Measurements from ENCODE around the gene CDK5RAP2.
"Not testable (repeated sequence)": the region's sequence is repeated elsewhere in the genome, so short reads cannot be mapped to it uniquely, and the experiment has no call there.

CDK5RAP2 gene

DNA sequence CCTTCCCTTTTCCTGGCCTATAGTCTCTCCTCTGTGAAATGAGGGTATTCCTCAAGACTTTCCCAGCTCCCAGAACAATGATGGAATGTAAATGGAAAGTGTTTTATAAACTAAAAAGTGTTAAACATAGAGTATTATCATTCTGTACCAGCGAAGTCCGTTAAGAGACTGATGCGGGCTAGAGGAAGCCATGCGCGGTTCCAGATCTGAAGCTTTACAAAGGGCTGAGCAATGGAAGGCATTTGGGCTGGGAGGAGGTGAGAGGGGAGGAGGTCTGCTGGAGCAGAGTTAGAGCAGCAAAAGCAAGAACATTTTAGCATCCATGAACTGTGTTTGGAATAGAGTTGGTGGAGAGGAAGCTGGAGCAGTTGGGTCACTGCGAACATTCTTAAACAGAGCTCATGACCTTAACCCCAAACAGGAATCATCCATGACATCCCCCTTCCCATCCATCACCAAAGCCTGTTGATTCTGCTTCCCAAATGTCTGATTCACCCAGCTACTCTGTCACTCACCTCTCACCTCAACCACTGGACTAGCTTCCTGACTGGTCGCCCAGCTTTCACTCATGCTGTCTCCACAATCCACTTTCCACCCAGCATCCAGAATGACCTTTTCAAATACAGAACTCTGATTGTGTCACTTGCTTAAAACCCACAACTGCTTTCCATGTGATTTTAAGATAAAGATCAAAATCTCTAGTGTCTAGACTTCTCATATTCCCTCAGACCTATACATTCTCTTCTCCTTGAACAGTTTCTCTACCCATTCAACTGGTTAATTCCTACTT lies 37.1 kb downstream of the CDK5RAP2 start:
- no peak for DNase-seq

DNA sequence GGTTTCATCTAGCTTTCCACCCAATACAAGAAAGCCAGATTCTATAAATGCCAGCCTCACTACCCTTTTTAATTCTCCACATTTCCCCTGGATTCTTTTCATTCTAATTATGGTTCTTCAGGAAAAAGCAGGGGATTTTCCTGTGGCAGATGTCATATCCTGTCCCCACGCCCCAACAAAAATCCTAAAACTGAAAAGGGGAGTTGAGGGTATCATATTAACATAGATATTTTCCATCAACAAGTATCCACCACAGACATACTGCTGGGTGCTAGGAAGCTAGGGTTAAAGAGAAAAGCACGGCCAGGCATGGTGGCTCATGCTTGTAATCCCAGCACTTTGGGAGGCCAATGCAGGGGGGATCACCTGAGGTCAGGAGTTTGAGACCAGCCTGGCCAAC lies 38.0 kb downstream of the CDK5RAP2 start:
- DNase-seq = no peak

DNA sequence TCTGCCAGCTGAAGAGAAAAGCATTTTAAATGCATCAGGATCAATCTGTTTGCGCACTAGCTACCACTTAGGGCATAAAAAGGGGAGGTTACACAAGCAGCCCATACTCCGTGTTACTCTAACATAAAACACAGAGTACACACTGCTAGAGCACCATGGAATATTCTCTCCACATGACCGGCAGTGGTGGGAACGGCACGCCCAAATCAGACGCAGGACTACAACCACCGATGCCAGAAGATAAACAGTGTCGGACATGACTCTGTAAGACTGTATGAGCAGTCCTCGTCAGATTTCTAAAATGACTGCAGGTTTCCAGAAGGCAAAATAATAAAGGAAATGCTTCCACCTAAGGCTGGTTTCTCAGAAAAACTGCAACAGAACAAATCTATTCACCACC lies 40.0 kb downstream of the CDK5RAP2 start:
- no peak for DNase-seq

DNA sequence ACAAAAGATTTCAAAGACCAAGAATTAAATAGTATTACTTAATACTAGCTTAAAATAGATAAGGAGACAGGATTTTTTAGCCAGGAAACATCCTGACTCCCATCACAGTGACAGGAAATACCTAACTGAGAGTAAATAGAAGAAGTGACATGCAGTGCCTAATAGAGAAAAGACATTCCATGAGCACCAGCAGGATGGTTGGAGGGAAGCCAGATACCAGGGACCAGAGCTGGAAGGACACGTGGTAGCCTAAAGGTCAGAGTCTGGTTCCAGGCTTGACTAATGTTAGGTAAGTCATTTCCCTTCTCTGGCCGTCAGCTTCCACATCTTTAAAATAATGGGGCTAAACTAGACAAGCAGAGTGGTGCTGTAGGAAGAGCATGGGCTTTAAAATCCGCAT lies 41.6 kb downstream of the CDK5RAP2 start:
- peak; percentile 1 for DNase-seq

DNA sequence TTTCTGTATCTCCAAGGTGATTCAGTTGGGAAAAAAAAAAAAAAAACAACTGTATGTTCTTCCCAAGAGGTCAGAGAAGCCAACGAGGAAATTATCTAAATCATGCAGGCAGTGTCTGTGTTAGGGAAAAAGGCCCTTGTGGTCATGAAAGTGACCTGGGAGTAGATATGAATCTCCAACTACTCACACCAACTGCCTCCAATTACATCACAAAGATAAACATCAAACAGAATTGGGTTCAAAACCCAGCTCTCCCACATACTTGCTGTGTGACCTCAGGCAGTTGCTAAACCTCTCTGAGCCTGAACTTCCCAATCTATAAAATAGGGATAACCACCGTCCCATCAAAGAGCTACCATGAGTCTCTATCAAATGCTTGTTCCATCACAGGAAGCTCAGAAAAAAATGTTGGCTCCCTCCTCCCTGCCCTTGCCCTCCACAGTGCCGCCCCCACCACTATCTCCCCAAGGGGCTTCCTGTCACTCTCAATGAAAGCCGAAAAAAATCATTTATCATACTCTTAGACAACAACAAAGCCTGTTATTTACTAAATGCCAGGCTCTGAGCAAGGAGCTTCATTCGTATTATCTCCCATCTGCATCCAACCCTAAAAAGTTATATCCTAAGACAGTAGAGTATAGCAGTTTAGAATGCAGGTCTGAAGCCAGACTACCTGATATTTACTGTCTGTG lies 42.9 kb downstream of the CDK5RAP2 start:
- DNase-seq = no peak

DNA sequence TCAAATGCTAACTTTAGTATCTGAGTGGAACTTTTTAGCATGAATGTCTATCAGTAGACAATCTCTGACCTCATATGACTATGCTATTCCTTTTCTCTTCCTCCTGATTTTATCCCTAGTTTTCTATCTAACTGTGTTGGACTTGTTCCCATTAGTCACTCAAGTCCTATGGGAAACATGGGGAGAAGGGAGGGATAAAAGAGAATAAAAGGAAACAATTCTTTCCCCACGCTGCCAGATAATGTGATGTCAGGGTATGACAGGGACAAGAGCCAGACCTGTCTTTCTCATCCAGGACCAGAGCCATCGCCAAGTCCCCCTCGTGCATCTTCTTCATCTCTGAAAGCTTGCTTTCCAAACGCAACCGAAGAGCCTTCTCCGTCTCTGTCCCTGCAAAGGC lies 43.9 kb downstream of the CDK5RAP2 start:
- no peak for DNase-seq

DNA sequence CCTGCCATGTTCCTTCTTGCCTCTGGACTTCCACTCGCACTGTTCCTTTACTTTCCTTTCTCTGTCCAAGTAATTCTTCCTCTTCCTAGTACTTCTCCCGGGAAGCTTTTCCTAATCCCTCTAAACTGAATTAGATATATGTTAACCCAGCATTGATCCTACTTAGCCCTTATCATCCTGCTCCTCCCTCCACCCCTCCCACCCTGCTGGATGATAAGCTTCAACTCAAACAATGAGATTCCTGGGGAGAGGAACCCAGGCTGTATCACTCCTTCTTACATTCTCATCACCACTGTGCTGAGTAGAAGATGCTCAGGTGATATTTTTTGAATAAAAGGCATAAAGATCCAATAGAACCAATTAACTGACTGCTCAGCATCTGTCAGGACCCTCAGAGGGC lies 45.7 kb downstream of the CDK5RAP2 start:
- DNase-seq = no peak

DNA sequence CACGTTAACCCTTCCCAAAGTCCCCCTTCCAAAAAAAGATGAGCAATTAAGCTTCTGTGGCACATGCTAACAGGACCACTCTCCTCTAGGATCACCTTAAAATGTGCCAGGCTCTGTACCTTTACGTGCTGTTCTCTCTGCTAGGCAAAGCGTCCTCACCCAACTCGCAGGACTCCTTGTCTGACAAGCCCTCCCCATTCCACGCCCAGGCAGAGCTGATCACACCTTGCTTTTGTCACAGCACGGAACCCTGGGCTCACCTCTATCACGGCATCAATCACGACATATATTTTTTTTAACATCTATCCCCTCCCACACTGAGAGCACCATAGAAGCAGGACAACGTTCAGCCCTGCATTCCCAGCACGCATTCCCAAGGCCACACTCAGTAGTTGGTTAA lies 47.1 kb downstream of the CDK5RAP2 start:
- no peak for DNase-seq

DNA sequence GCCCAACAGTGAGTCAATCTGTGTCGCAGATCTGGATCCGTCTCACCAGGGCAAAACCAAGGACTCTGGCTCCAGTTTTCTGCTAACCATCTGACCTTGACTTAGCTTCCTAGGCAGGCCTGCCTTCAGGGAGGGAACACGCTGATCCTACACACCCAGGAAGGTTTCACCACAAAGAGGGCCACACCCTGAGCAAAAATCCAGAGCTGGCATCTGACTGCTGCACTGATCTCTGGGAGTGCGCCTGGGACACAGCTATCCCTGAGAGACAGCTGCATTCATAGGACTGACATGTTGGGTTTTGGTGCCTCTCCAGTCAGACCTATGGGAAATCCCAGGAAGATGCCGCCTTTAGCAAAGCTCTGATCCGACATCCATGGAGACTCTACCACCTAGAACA lies 47.5 kb downstream of the CDK5RAP2 start:
- DNase-seq = no peak

DNA sequence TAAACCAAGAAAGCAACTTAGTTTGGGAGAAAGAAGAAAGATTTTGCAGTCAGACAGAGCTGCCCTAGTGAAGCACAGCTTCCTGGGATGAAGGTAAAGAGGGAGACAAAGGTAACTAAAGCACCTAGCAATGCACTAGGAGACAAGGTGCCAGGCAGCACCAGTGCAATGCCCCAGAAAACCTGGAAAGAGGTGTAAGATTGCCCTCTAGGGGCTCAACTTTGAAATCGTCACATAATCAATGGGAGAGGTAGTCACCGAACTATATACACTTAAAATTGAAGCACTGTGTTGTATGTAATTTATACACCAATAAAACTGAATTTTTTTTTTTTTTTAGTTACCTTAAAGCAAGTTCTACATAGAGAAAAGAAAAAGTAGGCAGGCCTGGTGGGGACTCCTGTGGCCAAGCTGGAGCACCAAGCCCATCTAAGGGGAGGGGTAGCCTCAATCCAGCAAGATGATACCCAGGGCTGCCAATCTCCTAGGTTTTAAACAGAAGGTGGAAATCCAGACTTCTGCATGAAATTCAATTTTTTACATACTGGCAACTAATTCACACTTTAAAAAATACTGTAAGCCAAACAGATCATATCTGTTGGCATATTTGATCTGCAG lies 48.2 kb downstream of the CDK5RAP2 start:
- peak; percentile 40 for DNase-seq

DNA sequence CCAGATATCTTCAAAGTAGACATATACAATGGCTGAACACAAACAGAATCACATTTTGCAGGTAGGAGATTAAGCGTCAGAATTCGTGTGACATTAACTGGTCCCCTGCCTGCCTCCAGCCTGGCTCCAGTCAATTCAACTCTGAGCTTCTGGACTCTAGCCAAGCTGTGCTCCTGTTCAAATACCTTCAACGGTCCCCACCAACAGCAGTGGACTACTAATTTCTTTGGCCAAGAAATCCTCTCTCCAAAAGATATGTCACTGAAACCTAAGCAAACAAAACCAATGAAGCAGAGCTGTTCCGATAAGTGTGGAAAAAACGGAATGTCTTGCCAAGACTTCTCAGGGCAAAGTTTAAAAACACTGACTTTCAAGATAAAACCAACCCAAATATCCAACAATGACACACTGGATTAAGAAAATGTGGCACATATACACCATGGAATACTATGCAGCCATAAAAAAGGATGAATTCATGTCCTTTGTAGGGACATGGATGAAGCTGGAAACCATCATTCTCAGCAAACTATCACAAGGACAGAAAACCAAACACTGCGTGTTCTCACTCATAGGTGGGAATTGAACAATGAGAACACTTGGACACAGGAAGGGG lies 49.6 kb downstream of the CDK5RAP2 start:
- DNase-seq = not testable (repeated sequence)

DNA sequence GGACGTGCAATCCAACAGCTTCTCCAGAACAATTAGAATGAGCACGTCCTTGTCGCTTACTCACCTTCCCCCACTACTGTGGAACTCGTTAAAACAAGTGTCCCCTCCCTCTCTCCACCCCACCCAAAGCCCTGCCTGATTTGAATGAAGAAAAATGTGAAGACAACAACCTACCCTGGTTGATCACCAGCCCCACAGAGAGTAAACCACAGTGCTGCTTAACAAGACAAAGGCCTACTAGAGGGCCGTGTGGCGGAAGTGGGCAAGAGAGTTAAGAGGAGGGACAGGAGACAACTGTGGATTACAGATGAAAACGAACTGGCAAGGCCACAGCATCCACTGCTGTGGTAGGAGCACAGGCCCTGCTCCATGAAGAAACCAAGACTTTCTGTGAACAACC lies 51.1 kb downstream of the CDK5RAP2 start:
- DNase-seq = no peak

DNA sequence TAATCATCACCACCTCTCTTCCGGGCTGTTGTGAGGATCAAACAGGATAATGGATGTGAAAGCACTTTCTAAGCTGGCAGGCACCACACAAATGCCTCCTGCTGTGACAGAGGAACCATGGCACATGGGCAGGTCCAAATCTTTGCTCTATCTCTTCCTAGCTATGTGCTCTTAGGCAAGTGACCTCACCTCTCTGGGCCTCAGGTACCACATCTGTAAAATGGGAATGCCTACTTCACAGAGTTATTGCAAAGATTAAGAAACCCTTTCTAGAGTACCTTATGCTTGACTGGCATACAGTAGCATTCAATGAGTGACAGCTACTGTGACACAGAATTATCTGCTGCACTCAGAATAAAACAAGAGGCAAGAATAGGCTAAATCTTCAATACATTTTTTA lies 51.6 kb downstream of the CDK5RAP2 start:
- no peak for DNase-seq

DNA sequence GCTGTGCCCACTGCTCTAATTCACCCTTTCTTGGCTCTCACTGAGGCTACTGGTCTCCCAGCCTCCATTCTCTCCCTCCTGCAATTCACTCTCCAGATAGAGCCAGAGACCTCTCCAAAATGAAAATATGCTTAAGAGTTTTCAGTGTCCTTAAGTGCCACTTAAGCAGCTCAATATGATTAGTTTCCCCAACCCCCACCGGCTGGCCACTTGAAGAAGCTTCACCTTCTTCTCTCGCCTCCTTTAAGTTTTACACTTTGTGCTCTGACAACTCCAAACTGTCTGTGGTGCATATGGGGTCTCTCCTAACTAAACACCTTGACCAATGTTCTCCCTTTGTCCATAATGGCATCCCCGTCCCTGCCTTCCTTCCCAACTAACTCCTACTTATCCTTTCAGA lies 53.4 kb downstream of the CDK5RAP2 start:
- DNase-seq = no peak

DNA sequence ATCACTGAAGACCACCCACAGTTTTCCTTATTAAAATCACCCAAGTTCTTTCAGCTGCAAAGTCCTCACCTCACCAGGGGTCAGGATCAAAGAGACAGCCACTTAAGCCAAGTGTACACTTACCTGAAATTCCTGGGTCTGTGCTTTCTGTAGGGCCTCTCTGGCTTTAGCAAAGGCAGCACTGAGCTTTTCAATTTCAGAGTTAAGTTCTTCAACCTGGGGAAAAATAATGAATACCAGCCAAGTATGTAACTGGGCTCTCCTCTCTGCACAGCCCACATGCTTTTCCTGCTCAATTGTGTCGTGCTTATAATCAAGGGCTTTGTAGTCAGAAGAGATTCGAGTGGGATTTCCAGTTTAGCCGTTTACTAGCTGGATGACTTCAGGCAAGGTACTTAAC lies 55.1 kb downstream of the CDK5RAP2 start:
- no peak for DNase-seq

DNA sequence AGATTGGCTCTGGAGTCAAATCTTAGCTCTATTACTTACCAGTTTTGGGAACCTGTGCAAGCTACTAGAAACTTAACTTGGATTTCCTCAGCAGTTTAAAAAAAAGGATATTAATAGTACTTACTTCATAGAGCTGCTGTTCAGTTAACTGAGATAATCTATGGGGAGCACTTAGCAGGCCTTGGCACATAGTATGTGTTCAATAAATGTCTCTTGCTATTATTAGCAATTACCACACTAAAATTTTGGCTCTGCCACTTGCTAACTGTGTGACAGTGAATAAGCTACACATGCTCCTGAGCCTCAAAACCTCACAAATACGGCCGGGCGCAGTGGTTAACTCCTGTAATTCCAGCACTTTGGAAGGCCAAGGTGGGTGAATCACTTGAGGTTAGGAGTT lies 55.9 kb downstream of the CDK5RAP2 start:
- DNase-seq = no peak

DNA sequence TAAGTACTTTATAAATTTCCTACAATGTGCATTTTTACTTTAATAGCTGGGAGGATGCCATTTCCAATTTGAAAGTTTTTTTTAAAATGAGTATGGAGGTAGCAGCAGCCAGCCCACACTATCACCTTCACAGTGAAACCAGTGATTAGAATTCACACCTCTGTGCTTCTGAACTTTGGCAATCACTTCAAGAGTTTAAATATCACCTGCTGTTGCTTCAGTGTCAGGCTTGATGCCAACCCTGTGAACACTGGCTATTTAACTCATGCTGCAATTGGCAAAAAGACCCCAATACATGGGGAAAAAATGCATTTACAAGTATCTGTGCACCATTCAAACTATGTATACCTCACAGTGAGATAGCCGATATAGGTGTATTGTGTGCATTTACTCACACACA lies 57.4 kb downstream of the CDK5RAP2 start:
- DNase-seq = no peak

DNA sequence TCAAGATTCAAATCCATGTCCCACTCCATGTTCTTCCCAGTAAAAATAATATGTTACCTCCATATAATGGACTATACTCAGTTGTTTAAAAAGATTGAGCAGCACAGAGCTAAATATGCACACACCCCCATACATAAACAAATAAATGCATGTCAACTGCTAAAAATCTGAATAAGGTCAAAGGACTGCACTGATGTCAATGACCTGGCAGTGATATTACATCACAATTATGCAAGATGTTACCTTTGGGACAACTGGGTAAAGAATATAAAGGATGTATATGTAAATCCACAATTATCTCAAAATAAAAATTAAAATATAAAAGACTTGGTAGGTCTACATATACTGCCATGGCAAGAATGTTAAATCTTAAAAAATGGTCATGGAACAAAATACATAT lies 57.9 kb downstream of the CDK5RAP2 start:
- DNase-seq = no peak

DNA sequence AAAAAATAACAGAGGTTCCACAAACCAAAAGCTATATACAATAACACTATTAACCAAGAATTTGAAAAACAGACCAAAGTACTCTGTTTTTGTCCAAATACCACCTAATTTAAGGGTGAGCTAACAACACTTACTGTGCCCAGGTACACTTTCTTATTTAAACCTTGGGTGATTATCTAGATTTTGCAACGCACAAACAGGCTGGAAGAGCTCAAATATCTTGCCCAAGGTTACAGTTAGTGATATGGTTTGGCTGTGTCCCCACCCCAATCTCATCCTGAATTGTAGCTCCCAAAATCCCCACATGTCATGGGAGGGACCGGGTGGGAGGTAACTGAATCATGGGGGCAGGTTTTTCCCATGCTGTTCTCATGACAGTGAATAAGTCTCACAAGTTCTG lies 58.9 kb downstream of the CDK5RAP2 start:
- no peak for DNase-seq

DNA sequence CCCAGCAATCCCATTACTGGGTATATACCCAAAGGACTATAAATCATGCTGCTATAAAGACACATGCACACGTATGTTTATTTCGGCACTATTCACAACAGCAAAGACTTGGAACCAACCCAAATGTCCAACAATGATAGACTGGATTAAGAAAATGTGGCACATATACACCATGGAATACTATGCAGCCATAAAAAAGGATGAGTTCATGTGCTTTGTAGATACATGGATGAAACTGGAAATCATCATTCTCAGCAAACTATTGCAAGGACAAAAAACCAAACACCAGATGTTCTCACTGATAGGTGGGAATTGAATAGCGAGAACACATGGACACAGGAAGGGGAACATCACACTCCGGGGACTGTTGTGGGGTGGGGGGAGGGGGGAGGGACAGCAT lies 64.0 kb downstream of the CDK5RAP2 start:
- DNase-seq = not testable (repeated sequence)

DNA sequence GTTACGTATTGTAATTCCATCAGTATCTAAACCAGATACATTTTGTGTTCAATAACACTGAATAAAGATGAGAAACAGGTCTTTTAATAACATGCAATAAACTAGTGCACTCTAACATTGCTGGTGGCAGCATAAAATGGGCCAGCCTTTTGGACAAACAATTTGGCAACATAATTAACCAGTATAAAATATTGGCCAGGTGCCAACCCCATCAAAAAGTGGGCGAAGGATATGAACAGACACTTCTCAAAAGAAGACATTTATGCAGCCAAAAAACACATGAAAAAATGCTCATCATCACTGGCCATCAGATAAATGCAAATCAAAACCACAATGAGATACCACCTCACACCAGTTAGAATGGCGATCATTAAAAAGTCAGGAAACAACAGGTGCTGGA lies 64.5 kb downstream of the CDK5RAP2 start:
- peak; percentile 1 for DNase-seq

DNA sequence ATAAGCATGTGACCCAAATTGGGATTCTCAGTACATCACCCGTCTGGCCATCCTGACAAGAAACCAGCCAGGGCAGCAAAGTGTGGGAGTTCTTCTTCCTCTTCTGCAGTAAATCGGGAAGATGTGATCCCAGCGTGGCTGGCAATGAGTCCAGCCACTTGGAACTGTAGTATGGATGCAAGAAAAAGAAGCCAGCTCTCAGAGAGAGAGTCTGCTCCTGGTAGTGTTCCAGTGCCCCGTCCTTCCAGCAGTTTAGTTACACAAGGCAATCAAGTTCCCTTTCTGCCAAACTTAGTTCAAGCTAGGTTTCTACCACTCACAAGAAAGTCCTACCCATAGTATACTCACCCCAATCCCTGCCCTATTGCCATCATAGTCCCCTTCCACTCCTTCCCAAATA lies 65.6 kb downstream of the CDK5RAP2 start:
- no peak for DNase-seq

DNA sequence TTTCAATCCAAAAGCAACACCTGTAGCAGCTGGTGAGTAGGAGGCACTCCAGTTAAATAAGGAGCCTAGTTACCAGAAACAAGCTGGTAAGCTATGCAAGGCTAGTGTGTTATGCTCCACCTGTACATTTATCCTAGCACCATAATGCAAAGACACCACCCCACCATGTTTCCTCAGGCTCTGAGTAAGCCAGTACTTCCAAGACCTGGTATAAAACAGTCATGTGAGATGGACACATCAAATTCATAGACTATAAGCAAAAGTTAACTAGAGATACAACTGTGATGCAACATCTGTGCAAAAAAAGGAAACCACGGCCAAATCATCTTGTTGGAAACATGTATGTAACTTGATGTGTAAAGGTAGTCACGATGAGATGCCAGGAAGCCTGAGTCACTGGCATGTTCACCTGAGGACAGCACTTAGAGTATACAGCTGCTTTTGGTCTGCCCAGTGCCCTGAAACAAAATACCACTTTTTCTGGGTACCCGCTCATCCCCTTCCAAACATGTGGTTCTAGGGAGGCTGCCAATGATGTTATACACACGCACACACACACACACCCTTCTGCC lies 66.1 kb downstream of the CDK5RAP2 start:
- no peak for DNase-seq

DNA sequence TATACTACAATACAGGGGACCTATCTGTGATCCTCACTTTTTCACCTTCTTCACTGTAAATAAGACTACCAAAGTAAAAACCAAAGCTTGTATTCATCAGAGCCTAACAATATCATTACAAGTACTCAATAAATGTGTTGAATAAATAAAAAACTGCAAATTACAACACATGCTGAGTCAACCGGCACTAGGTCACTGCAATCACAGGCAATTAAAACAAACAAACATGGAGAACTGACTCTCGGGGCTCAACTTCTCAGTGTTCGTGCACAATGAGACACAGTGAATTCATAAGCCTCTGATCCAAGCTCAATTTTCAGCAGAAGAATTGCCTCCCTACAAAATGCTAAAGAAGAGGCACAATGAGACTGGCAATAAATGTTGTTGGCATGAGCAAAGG lies 69.2 kb downstream of the CDK5RAP2 start:
- no peak for DNase-seq

Measured in COR-L47 (cell line).